Activated naive CD4-positive, alpha-beta T cell treated with anti-CD3 and anti-CD28 coated beads for 36 hours (primary cell): ENCODE data around the gene RBKS. TPM values are rescaled to one million over a fixed set of nuclear protein-coding genes. Genes with fewer than 3 reads are reported as not detected.
"Not testable (repeated sequence)": the region's sequence is repeated elsewhere in the genome, so short reads cannot be mapped to it uniquely, and the experiment has no call there.

Source experiments
- CTCF ChIA-PET: fragments of 350-600 bp; sonication (Branson Sonifier 250); formaldehyde crosslinking; loops from one replicate; lab custom pipeline; 2021; ENCODE audit warnings: antibody characterized with exemption; lab: Charles Lee
- DNase-seq: peaks from one replicate; pipeline ENCODE4 v3.0.0-alpha.2; 2020
- H3K27ac Mint-ChIP-seq: one replicate; pipeline ENCODE4 v1.8.0; 2021; ENCODE audit warnings: mild to moderate bottlenecking, mixed read lengths
- H3K27me3 Mint-ChIP-seq: one replicate; pipeline ENCODE4 v1.8.0; 2021; ENCODE audit warnings: low read depth, mixed read lengths
- H3K36me3 Mint-ChIP-seq: one replicate; pipeline ENCODE4 v1.8.0; 2021; ENCODE audit warnings: low read depth, mixed read lengths
- H3K4me1 Mint-ChIP-seq: one replicate; pipeline ENCODE4 v1.8.0; 2021; ENCODE audit warnings: low read depth, mixed read lengths
- H3K4me3 Mint-ChIP-seq: one replicate; pipeline ENCODE4 v1.8.0; 2021; ENCODE audit warnings: mild to moderate bottlenecking, moderate library complexity, mixed read lengths
- H3K9me3 Mint-ChIP-seq: one replicate; pipeline ENCODE4 v1.8.0; 2021; ENCODE audit warnings: mixed read lengths
- intact Hi-C: fragments of 100-400 bp; cut with micrococcal nuclease; formaldehyde crosslinking; loops from one replicate; pipeline ENCODE4 v1.15.1; 2023
- total RNA-seq, 2 experiments: library from RNA; stranded (reverse); gene quantifications; one replicate each; pipeline ENCODE4 v1.2.3, GENCODE V29; 2021

Gene RBKS
- total RNA-seq, 2 experiments from 2014 or later = 1.1 to 1.2 TPM

DNA sequence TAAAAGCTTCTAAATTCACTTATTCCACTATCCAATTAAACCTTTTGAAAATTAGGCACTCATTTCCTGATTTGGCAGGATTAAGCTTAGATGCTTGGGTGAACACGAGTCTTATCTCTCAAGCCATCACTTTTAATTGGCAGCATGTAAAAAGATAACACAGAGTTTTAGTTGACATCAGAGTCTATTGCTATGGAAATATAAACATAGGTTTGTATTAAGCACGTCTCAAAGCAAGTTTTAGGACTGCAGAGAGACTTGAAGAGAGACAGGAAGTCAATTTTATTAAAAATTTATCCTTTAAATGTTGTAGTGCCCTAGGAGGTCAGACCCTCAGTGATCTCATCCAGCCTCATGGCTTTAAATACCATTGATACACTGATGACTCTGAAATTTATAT, 5.6 kb downstream of the RBKS start:
- Mint-ChIP-seq H3K9me3 (no peaks in the 10 kb centered on the region), H3K36me3 (no peaks in the 10 kb centered on the region), H3K4me3 (no peak overlapping the region), H3K4me1 (peaks cover 2% of the 10 kb centered on the region), H3K27me3 (no peaks in the 10 kb centered on the region), H3K27ac (no peak overlapping the region)
- intact Hi-C loops = no loop called here
- no peak for DNase-seq
- CTCF ChIA-PET = interaction anchor here (0.7 kb wide), 1 partner anchor 181 kb away, joined by 3 read pairs; no protein-coding TSS in a partner anchor

DNA sequence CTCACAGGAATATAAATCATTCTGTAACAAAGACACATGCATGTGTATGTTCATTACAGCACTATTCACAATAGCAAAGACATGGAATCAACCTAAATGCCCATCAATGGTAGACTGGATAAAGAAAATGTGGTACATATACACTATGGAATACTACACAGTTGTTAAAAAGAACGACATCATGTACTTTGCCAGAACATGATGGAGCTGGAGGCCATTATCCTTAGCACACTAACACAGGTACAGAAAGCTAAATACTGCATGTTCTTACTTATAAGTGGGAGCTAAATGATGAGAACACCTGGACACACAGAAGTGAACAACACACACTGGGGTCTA, 7.6 kb downstream of the RBKS start:
- H3K27ac Mint-ChIP-seq, H3K36me3 Mint-ChIP-seq, H3K9me3 Mint-ChIP-seq, H3K4me3 Mint-ChIP-seq, intact Hi-C loops, H3K27me3 Mint-ChIP-seq, H3K4me1 Mint-ChIP-seq, DNase-seq: not testable (repeated sequence)
- CTCF ChIA-PET = interaction anchor here (1.8 kb wide), 1 partner anchor 10 kb away, joined by 5 read pairs; no protein-coding TSS in a partner anchor

- H3K4me1 Mint-ChIP-seq, intact Hi-C loops, DNase-seq, H3K27me3 Mint-ChIP-seq, H3K36me3 Mint-ChIP-seq, H3K27ac Mint-ChIP-seq, H3K9me3 Mint-ChIP-seq, H3K4me3 Mint-ChIP-seq: not testable (repeated sequence)
- CTCF ChIA-PET = interaction anchor here (1.8 kb wide), 1 partner anchor 10 kb away, joined by 5 read pairs; no protein-coding TSS in a partner anchor
Observed at GRCh38 chr2:27881815-27882583, 8.2 kb downstream of the RBKS start.

DNA sequence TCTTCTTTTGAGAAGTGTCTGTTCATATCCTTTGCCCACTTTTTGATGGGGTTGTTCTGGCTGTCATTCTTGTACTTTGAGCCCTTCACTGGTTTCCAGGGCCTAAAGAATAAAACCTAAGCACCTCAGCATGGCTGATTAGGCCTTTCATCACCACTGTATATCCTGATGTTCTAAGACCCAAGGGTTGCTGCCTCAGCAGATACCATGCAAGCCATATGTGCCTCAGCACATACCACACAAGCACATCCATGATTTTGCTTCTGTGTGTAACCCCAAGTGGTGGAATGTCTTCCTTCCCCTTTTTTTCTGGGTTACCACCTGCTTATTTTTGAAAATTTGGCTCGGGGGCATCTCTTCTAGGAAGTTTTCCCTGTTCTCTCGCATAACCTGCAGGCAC, 11.4 kb downstream of the RBKS start:
- intact Hi-C loops = no loop called here
- Mint-ChIP-seq H3K9me3 (peaks cover 2% of the 10 kb centered on the region), H3K36me3 (no peaks in the 10 kb centered on the region), H3K4me3 (no peak overlapping the region), H3K4me1 (no peaks in the 10 kb centered on the region), H3K27ac (no peak overlapping the region), H3K27me3 (no peaks in the 10 kb centered on the region)
- no peak for DNase-seq
- CTCF ChIA-PET = no interaction called here

DNA sequence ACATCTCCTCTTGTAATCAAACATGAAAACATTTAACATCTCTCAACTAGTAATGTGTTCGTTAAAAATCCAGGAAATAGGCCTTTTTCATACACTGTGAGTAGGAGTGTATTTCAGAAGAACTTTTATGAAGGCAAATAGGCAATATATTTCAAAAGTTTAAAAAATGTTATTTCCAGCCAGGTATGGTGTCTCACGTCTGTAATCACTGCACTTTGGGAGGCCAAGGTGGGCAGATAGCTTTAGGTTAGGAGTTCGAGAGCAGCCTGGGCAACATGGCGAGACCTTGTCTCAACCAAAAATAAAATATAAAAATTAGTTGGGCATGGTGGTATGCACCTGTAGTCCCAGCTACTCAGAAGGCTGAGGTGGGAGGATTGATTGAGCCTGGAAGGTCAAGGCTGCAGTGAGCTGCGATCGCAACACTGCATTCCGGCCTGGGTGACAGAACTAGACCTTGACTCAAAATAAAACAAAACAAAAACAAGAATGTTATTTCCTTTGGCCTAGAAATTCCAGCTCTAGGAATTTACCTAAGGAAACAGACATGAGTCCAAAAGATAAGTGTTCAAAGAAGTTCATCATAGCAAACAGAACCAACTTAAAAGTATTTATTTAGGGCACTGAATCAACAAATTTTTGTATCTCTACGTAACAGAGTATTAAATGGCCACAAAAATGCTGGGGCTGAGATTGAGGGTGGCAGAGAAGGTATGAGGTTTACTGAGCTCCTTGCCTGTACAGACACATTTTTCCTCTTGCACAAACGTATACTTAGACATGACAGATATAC, 14.9 kb downstream of the RBKS start:
- Mint-ChIP-seq H3K4me1 (no peaks in the 10 kb centered on the region), H3K9me3 (peaks cover 2% of the 10 kb centered on the region), H3K27me3 (no peaks in the 10 kb centered on the region), H3K27ac (no peak overlapping the region), H3K36me3 (no peaks in the 10 kb centered on the region), H3K4me3 (no peak overlapping the region)
- intact Hi-C loops = no loop called here
- CTCF ChIA-PET = no interaction called here
- no peak for DNase-seq

- DNase-seq = no peak
- H3K27ac Mint-ChIP-seq = no peak overlapping the region
- CTCF ChIA-PET = interaction anchor here (2.0 kb wide), 1 partner anchor 9 kb away, joined by 5 read pairs; no protein-coding TSS in a partner anchor
- intact Hi-C loops = no loop called here
- no peak overlapping the region for H3K4me3 Mint-ChIP-seq
- no peaks in the 10 kb centered on the region for H3K4me1 Mint-ChIP-seq
- H3K27me3 Mint-ChIP-seq = no peaks in the 10 kb centered on the region
- peaks cover 2% of the 10 kb centered on the region for H3K9me3 Mint-ChIP-seq
- no peaks in the 10 kb centered on the region for H3K36me3 Mint-ChIP-seq
Observed at GRCh38 chr2:27873091-27873490, 17.1 kb downstream of the RBKS start.

GRCh38 chr2:27871802-27872201, 18.4 kb downstream of the RBKS start:
- no peak for DNase-seq
- no peak overlapping the region for H3K4me3 Mint-ChIP-seq
- H3K27ac Mint-ChIP-seq = no peak overlapping the region
- no peaks in the 10 kb centered on the region for H3K27me3 Mint-ChIP-seq
- H3K36me3 Mint-ChIP-seq = no peaks in the 10 kb centered on the region
- CTCF ChIA-PET = interaction anchor here (0.7 to 2.0 kb wide), 6 partner anchors 10 to 368 kb away, joined by 3 to 5 read pairs (median 4); partner anchors contain the start of genes BABAM2 and RBKS
- intact Hi-C loops = no loop called here
- no peaks in the 10 kb centered on the region for H3K4me1 Mint-ChIP-seq
- peaks cover 2% of the 10 kb centered on the region for H3K9me3 Mint-ChIP-seq

- no peak overlapping the region for H3K27ac Mint-ChIP-seq
- DNase-seq = no peak
- no peaks in the 10 kb centered on the region for H3K27me3 Mint-ChIP-seq
- CTCF ChIA-PET = interaction anchor here (1.0 kb wide), 1 partner anchor 369 kb away, joined by 4 read pairs; no protein-coding TSS in a partner anchor
- intact Hi-C loops = no loop called here
- H3K9me3 Mint-ChIP-seq = peaks cover under 1% of the 10 kb centered on the region
- no peaks in the 10 kb centered on the region for H3K4me1 Mint-ChIP-seq
- H3K4me3 Mint-ChIP-seq = no peak overlapping the region
- no peaks in the 10 kb centered on the region for H3K36me3 Mint-ChIP-seq
Observed at GRCh38 chr2:27870724-27871123, 19.5 kb downstream of the RBKS start.

- CTCF ChIA-PET = no interaction called here
- DNase-seq = no peak
- Mint-ChIP-seq H3K4me3 (no peak overlapping the region), H3K9me3 (no peaks in the 10 kb centered on the region), H3K4me1 (no peaks in the 10 kb centered on the region), H3K36me3 (no peaks in the 10 kb centered on the region), H3K27me3 (no peaks in the 10 kb centered on the region), H3K27ac (no peak overlapping the region)
- intact Hi-C loops = no loop called here
Observed at GRCh38 chr2:27869763-27870162, 20.4 kb downstream of the RBKS start.

- intact Hi-C loops = no loop called here
- Mint-ChIP-seq H3K27me3 (no peaks in the 10 kb centered on the region), H3K4me3 (no peak overlapping the region), H3K27ac (no peak overlapping the region), H3K36me3 (no peaks in the 10 kb centered on the region), H3K4me1 (no peaks in the 10 kb centered on the region), H3K9me3 (no peaks in the 10 kb centered on the region)
- DNase-seq = no peak
- CTCF ChIA-PET = no interaction called here
Observed at GRCh38 chr2:27866237-27866636, 23.9 kb downstream of the RBKS start.

DNA sequence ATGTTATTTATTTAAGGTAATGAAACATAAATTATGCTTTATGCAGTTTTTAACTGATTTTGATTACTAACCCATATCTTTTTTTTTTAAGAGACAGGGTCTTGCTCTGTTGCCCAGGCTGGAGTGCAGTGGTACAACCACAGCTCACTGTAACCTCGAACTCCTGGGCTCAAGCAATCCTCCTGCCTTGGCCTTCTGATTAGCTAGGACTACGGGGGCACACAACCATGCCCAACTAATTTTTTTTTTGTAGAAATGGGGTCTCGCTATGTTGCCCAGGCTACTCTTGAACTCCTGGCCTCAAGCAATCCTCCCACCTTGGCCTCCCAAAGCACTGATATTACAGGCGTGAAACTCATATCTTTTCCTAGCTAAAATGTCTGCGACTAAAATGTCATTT, 26.2 kb downstream of the RBKS start:
- H3K36me3 Mint-ChIP-seq, intact Hi-C loops, CTCF ChIA-PET, H3K9me3 Mint-ChIP-seq, H3K4me3 Mint-ChIP-seq, H3K27me3 Mint-ChIP-seq, H3K27ac Mint-ChIP-seq, DNase-seq: not testable (repeated sequence)
- H3K4me1 Mint-ChIP-seq = peaks cover 14% of the 10 kb centered on the region

GRCh38 chr2:27863146-27863545, 27.0 kb downstream of the RBKS start:
- intact Hi-C loops = no loop called here
- no peaks in the 10 kb centered on the region for H3K36me3 Mint-ChIP-seq
- peaks cover 14% of the 10 kb centered on the region for H3K4me1 Mint-ChIP-seq

More at GRCh38 chr2:27863146-27863545, 27.0 kb downstream of the RBKS start:
- no peaks in the 10 kb centered on the region for H3K9me3 Mint-ChIP-seq
- no peak overlapping the region for H3K27ac Mint-ChIP-seq
- CTCF ChIA-PET = interaction anchor here (0.5 to 0.7 kb wide), 2 partner anchors 58 to 852 kb away, joined by 3 to 4 read pairs; no protein-coding TSS in a partner anchor
- DNase-seq = no peak
- H3K27me3 Mint-ChIP-seq = no peaks in the 10 kb centered on the region
- no peak overlapping the region for H3K4me3 Mint-ChIP-seq
